ENCODE results near the gene DOP1B.

Gene DOP1B

GRCh38 chr21:36205962-36206361 lies 49.3 kb downstream of the DOP1B start:
- no peak for TF ChIP-seq CTCF (IDR thresholded peaks at IDR 0.05; ENCODE audit: borderline replicate concordance, insufficient read depth, low read depth, low read length)
- H3K4me3 ChIP-seq (ENCODE audit: low read depth, low read length), result no peak overlapping the region

All from GM12875 (cell line).